ENCODE measurements around the gene MITF.

The MITF gene

GRCh38 chr3:69815970-69816369, 76.7 kb downstream of the MITF start:
- TF ChIP-seq EZH2 (IDR thresholded peaks at IDR 0.05; ENCODE audit: borderline replicate concordance, low read length) = no peak
- Histone ChIP-seq H3K79me2 (ENCODE audit: insufficient read depth, low read length) (no peaks in the 10 kb centered on the region), H3K4me2 (ENCODE audit: low read length) (no peak overlapping the region), H3K27me3 (ENCODE audit: insufficient read depth, low read length) (no peaks in the 10 kb centered on the region), H3K27ac (ENCODE audit: low read depth, low read length, poor library complexity, severe bottlenecking) (no peak overlapping the region), H3K9me3 (ENCODE audit: low read length) (no peaks in the 10 kb centered on the region), H3K4me3 (ENCODE audit: low read depth, low read length, poor library complexity, severe bottlenecking) (no peak overlapping the region), H3F3A (ENCODE audit: insufficient read depth, low read length) (no peaks in the 10 kb centered on the region), H3K9me2 (ENCODE audit: low read depth, low read length) (no peaks in the 10 kb centered on the region), H3K36me3 (ENCODE audit: insufficient read depth, low read length) (no peaks in the 10 kb centered on the region), H3K4me1 (ENCODE audit: insufficient read depth, low read length, severe bottlenecking) (no peaks in the 10 kb centered on the region), H3K9ac (ENCODE audit: low read length) (no peak overlapping the region), H4K20me1 (ENCODE audit: insufficient read depth, low read length) (no peaks in the 10 kb centered on the region), H2AFZ (ENCODE audit: low read length) (no peak overlapping the region)

GRCh38 chr3:69817988-69818387, 78.7 kb downstream of the MITF start:
- Histone ChIP-seq H3K4me2 (ENCODE audit: low read length) (no peak overlapping the region), H3K27me3 (ENCODE audit: insufficient read depth, low read length) (no peaks in the 10 kb centered on the region), H3K36me3 (ENCODE audit: insufficient read depth, low read length) (no peaks in the 10 kb centered on the region), H3K4me3 (ENCODE audit: low read depth, low read length, poor library complexity, severe bottlenecking) (no peak overlapping the region), H2AFZ (ENCODE audit: low read length) (no peak overlapping the region), H3K27ac (ENCODE audit: low read depth, low read length, poor library complexity, severe bottlenecking) (no peak overlapping the region), H3K9ac (ENCODE audit: low read length) (no peak overlapping the region), H3K9me2 (ENCODE audit: low read depth, low read length) (no peaks in the 10 kb centered on the region), H3K79me2 (ENCODE audit: insufficient read depth, low read length) (no peaks in the 10 kb centered on the region), H3K4me1 (ENCODE audit: insufficient read depth, low read length, severe bottlenecking) (no peaks in the 10 kb centered on the region), H3F3A (ENCODE audit: insufficient read depth, low read length) (no peaks in the 10 kb centered on the region), H4K20me1 (ENCODE audit: insufficient read depth, low read length) (no peaks in the 10 kb centered on the region), H3K9me3 (ENCODE audit: low read length) (no peaks in the 10 kb centered on the region)
- no peak for TF ChIP-seq CTCF (IDR thresholded peaks at IDR 0.05; ENCODE audit: low read length)
- no peak for TF ChIP-seq EZH2 (IDR thresholded peaks at IDR 0.05; ENCODE audit: borderline replicate concordance, low read length)

GRCh38 chr3:69819282-69819681, 80.0 kb downstream of the MITF start:
- H4K20me1 ChIP-seq (ENCODE audit: insufficient read depth, low read length) = no peaks in the 10 kb centered on the region
- H3K36me3 ChIP-seq (ENCODE audit: insufficient read depth, low read length) = no peaks in the 10 kb centered on the region
- H3K27me3 ChIP-seq (ENCODE audit: insufficient read depth, low read length) = no peaks in the 10 kb centered on the region
- no peak overlapping the region for H3K27ac ChIP-seq (ENCODE audit: low read depth, low read length, poor library complexity, severe bottlenecking)
- H3K9ac ChIP-seq (ENCODE audit: low read length) = no peak overlapping the region
- H3K4me2 ChIP-seq (ENCODE audit: low read length) = no peak overlapping the region
- H3K79me2 ChIP-seq (ENCODE audit: insufficient read depth, low read length) = no peaks in the 10 kb centered on the region
- no peak overlapping the region for H2AFZ ChIP-seq (ENCODE audit: low read length)
- no peaks in the 10 kb centered on the region for H3K9me3 ChIP-seq (ENCODE audit: low read length)
- H3K9me2 ChIP-seq (ENCODE audit: low read depth, low read length) = no peaks in the 10 kb centered on the region
- TF ChIP-seq EZH2 (IDR thresholded peaks at IDR 0.05; ENCODE audit: borderline replicate concordance, low read length) (no peak), CTCF (IDR thresholded peaks at IDR 0.05; ENCODE audit: low read length) (no peak)
- H3K4me1 ChIP-seq (ENCODE audit: insufficient read depth, low read length, severe bottlenecking) = no peaks in the 10 kb centered on the region
- H3K4me3 ChIP-seq (ENCODE audit: low read depth, low read length, poor library complexity, severe bottlenecking) = no peak overlapping the region
- H3F3A ChIP-seq (ENCODE audit: insufficient read depth, low read length) = no peaks in the 10 kb centered on the region

- Histone ChIP-seq H3K9ac (ENCODE audit: low read length) (no peak overlapping the region), H3K27ac (ENCODE audit: low read depth, low read length, poor library complexity, severe bottlenecking) (no peak overlapping the region), H3K9me2 (ENCODE audit: low read depth, low read length) (no peaks in the 10 kb centered on the region), H3K4me2 (ENCODE audit: low read length) (no peak overlapping the region), H3K36me3 (ENCODE audit: insufficient read depth, low read length) (no peaks in the 10 kb centered on the region), H3K4me1 (ENCODE audit: insufficient read depth, low read length, severe bottlenecking) (no peaks in the 10 kb centered on the region), H4K20me1 (ENCODE audit: insufficient read depth, low read length) (no peaks in the 10 kb centered on the region), H2AFZ (ENCODE audit: low read length) (no peak overlapping the region), H3K27me3 (ENCODE audit: insufficient read depth, low read length) (no peaks in the 10 kb centered on the region), H3K9me3 (ENCODE audit: low read length) (no peaks in the 10 kb centered on the region), H3K4me3 (ENCODE audit: low read depth, low read length, poor library complexity, severe bottlenecking) (no peak overlapping the region), H3F3A (ENCODE audit: insufficient read depth, low read length) (no peaks in the 10 kb centered on the region), H3K79me2 (ENCODE audit: insufficient read depth, low read length) (no peaks in the 10 kb centered on the region)
- TF ChIP-seq EZH2 (IDR thresholded peaks at IDR 0.05; ENCODE audit: borderline replicate concordance, low read length) (no peak), CTCF (IDR thresholded peaks at IDR 0.05; ENCODE audit: low read length) (no peak)
Measured at GRCh38 chr3:69821133-69821532, 81.9 kb downstream of the MITF start.

Measured in OCI-LY1 (cell line).